Glutamatergic neuron (in vitro differentiated cells): Measurements from ENCODE around the gene LDLRAD4. TPM values are rescaled to one million over a fixed set of nuclear protein-coding genes. Genes with fewer than 3 reads are reported as not detected.

Experiments
- DNase-seq: peaks from one replicate; pipeline ENCODE4 v3.0.0; 2022
- H3K27ac Mint-ChIP-seq: one replicate; pipeline ENCODE4 v1.8.0; 2020; ENCODE audit warnings: mild to moderate bottlenecking, mixed read lengths, inconsistent platforms; ENCODE audit not compliant: unreplicated experiment
- H3K27me3 Mint-ChIP-seq: one replicate; pipeline ENCODE4 v1.8.0; 2020; ENCODE audit warnings: mild to moderate bottlenecking, moderate library complexity, mixed read lengths, inconsistent platforms; ENCODE audit not compliant: unreplicated experiment
- H3K36me3 Mint-ChIP-seq: one replicate; pipeline ENCODE4 v1.8.0; 2020; ENCODE audit warnings: mild to moderate bottlenecking, mixed read lengths, inconsistent platforms; ENCODE audit not compliant: unreplicated experiment
- H3K4me1 Mint-ChIP-seq: one replicate; pipeline ENCODE4 v1.8.0; 2020; ENCODE audit warnings: mild to moderate bottlenecking, low read depth, mixed read lengths, inconsistent platforms; ENCODE audit not compliant: unreplicated experiment
- H3K4me3 Mint-ChIP-seq: one replicate; pipeline ENCODE4 v1.8.0; 2020; ENCODE audit warnings: mild to moderate bottlenecking, mixed read lengths, inconsistent platforms; ENCODE audit not compliant: unreplicated experiment
- H3K9me3 Mint-ChIP-seq: one replicate; pipeline ENCODE4 v1.8.0; 2020; ENCODE audit warnings: mild to moderate bottlenecking, moderate library complexity, mixed read lengths, inconsistent platforms; ENCODE audit not compliant: unreplicated experiment
- total RNA-seq: library from RNA; stranded (reverse); fragmentation: NEBNext Ultra II Directional; extraction: Animal tissue kit (Norgen Biotek cat#: 25700); gene quantifications from one replicate; pipeline ENCODE4 v1.2.1, GENCODE V29; 2021; ENCODE audit not compliant: unreplicated experiment
- TF ChIP-seq, protein P1 (sequence below): fragments of 200-600 bp; sonication (generic); IDR thresholded peaks from one replicate; pipeline ENCODE4 v1.5.0; 2021; ENCODE audit not compliant: partially characterized antibody, unreplicated experiment

The LDLRAD4 gene
- total RNA-seq, 1 donor from 2014 or later = 0.29 TPM

DNA sequence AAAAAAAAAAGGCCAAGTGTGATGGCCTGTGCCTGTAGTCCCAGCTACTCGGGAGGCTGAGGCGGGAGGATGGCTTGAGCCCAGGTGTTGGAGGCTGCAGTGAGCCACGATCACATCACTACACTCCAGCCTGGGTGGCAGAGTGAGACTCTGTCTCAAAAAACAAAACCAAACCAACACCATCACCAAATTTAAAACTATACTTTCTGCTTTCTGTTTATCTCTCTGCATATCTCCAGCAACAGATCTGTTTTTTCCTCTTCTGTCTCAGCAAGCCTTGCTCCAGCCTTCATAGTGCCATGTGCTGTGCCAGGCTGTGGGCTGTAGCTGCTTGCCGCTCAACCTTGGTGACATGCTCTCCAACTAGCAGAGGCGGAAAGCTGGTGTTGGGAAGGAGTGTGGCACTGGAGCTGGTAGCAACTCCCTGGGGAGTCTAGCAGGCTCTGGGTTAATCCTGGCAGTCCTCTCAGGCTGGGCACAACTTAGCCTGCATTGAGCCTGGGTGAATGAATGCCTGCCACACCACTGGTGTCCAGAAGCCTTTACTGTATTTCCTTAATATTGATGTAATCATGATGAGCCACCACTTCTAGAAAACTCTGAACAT, 204.1 kb downstream of the LDLRAD4 start:
- Mint-ChIP-seq H3K27ac (no peak overlapping the region), H3K4me1 (no peaks in the 10 kb centered on the region), H3K36me3 (peaks cover 5% of the 10 kb centered on the region), H3K27me3 (peaks cover 2% of the 10 kb centered on the region), H3K9me3 (peaks cover 2% of the 10 kb centered on the region), H3K4me3 (no peak overlapping the region)
- TF ChIP-seq, protein P1, sequence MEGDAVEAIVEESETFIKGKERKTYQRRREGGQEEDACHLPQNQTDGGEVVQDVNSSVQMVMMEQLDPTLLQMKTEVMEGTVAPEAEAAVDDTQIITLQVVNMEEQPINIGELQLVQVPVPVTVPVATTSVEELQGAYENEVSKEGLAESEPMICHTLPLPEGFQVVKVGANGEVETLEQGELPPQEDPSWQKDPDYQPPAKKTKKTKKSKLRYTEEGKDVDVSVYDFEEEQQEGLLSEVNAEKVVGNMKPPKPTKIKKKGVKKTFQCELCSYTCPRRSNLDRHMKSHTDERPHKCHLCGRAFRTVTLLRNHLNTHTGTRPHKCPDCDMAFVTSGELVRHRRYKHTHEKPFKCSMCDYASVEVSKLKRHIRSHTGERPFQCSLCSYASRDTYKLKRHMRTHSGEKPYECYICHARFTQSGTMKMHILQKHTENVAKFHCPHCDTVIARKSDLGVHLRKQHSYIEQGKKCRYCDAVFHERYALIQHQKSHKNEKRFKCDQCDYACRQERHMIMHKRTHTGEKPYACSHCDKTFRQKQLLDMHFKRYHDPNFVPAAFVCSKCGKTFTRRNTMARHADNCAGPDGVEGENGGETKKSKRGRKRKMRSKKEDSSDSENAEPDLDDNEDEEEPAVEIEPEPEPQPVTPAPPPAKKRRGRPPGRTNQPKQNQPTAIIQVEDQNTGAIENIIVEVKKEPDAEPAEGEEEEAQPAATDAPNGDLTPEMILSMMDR = no peak
- no peak for DNase-seq

DNA sequence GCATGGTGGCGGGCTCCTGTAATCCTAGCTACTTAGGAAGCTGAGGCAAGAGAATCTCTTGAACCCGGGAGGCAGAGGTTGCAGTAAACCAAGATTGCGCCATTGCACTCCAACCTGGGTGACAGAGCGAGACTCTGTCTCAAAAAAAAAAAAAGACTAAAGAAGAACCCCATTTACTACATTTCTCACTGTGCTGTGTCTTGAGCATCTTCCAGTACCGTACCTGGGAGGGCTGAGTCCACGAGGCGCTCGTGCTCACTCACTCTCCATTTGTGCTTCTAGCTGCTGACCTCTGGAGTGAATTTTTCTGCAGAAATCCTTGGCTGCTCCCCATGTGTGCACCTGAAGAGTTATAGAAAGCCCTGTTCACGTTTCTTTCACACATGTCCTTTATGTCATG, 204.8 kb downstream of the LDLRAD4 start:
- no peaks in the 10 kb centered on the region for H3K4me1 Mint-ChIP-seq
- no peak overlapping the region for H3K27ac Mint-ChIP-seq
- H3K36me3 Mint-ChIP-seq = peaks cover 6% of the 10 kb centered on the region
- H3K4me3 Mint-ChIP-seq = no peak overlapping the region
- peaks cover 5% of the 10 kb centered on the region for H3K27me3 Mint-ChIP-seq
- TF ChIP-seq, protein P1 = no peak
- peaks cover 4% of the 10 kb centered on the region for H3K9me3 Mint-ChIP-seq
- DNase-seq = no peak

DNA sequence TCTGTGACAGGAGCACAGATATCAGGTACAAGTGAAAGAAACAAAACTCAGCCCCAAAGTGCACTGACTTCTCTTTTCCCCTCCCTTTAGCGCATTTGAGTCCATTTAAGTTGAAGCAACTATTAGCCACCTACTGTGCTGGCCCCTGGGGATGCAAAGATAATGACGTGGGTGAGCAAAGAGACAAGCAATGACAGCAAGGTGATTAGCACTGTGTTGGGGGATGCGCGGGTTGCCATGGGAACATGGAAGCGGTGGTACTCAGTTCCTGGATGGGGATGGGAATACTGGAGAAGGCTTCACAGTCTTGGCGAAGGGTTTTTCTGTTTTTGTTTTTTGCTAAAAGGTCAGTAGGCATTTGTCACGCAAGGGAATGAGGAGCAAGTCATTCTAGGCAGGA, 205.8 kb downstream of the LDLRAD4 start:
- peaks cover 5% of the 10 kb centered on the region for H3K36me3 Mint-ChIP-seq
- peaks cover 4% of the 10 kb centered on the region for H3K9me3 Mint-ChIP-seq
- TF ChIP-seq, protein P1 = no peak
- no peaks in the 10 kb centered on the region for H3K4me1 Mint-ChIP-seq
- DNase-seq = no peak
- no peak overlapping the region for H3K4me3 Mint-ChIP-seq
- H3K27ac Mint-ChIP-seq = no peak overlapping the region
- H3K27me3 Mint-ChIP-seq = peaks cover 7% of the 10 kb centered on the region

DNA sequence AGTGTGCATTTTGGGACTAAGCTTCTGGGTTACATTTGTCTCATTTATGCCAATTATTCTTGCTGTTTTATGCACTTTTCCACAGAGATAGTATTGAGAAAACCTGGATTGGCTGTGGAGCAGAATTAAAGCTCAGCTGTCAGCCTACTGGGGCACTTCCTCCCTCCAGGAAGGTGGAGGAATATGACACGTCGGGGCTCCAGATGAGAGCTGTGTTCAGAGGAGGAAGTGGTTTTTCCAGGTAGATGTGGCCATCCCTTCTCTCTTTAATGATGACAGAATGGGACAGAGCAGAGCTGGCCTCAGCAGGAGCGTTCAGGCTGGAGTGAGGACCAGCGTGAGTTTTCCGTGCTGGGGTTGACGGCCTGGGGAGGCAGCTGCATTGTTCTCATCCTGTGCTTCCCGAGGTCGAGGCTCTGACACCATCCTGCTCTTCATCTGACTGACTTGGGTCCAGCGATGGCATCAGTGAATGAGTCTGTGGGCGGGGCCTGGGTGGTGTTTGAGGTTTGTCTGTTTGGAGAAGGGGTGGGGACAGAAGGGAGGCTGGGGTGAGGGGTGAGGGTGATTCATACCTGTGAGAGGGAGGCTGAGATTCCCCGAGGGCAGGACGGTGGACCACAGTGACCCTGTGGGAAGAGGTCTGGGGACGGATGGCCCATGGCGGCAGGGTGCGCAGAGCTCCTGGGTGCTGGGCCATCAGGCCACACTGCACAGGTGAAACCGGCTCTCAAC, 207.0 kb downstream of the LDLRAD4 start:
- H3K36me3 Mint-ChIP-seq = peaks cover 5% of the 10 kb centered on the region
- H3K4me3 Mint-ChIP-seq = no peak overlapping the region
- H3K9me3 Mint-ChIP-seq = peaks cover 4% of the 10 kb centered on the region
- TF ChIP-seq, protein P1 = no peak
- peaks cover 7% of the 10 kb centered on the region for H3K27me3 Mint-ChIP-seq
- DNase-seq = no peak
- no peaks in the 10 kb centered on the region for H3K4me1 Mint-ChIP-seq
- H3K27ac Mint-ChIP-seq = no peak overlapping the region

DNA sequence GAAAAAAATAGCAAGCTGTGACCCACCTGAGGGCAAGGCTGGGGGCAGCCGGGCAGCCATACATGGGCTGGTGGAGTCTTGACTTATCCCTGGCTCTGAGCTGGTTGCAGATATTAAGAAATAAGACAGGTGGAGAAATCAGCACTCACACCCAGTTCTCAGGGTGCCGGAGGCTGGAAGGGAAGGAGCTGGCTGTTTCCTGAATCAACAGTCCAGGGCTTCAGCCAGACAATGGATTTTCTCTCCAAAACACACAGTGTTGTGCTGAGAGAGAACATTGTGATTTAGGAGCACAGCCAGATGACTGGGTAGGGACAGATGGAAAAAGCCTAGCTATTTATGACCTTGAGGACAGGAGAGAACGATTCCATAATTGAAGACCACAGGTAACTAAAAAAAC, 208.8 kb downstream of the LDLRAD4 start:
- TF ChIP-seq, protein P1 = no peak
- peaks cover 8% of the 10 kb centered on the region for H3K27me3 Mint-ChIP-seq
- no peak overlapping the region for H3K27ac Mint-ChIP-seq
- H3K9me3 Mint-ChIP-seq = peaks cover 2% of the 10 kb centered on the region
- H3K4me3 Mint-ChIP-seq = no peak overlapping the region
- no peaks in the 10 kb centered on the region for H3K4me1 Mint-ChIP-seq
- peaks cover 5% of the 10 kb centered on the region for H3K36me3 Mint-ChIP-seq
- DNase-seq = no peak
